ENCODE results near the gene BRIP1.
"Not testable (repeated sequence)": the region's sequence is repeated elsewhere in the genome, so short reads cannot be mapped to it uniquely, and the experiment has no call there.

Gene BRIP1

GRCh38 chr17:61862105-61862574 lies 1.2 kb downstream of the BRIP1 start:
- DNase-seq = no peak

GRCh38 chr17:61860397-61860796 lies 2.9 kb downstream of the BRIP1 start:
- DNase-seq = not testable (repeated sequence)

GRCh38 chr17:61856035-61856434 lies 7.3 kb downstream of the BRIP1 start:
- DNase-seq = no peak

DNA sequence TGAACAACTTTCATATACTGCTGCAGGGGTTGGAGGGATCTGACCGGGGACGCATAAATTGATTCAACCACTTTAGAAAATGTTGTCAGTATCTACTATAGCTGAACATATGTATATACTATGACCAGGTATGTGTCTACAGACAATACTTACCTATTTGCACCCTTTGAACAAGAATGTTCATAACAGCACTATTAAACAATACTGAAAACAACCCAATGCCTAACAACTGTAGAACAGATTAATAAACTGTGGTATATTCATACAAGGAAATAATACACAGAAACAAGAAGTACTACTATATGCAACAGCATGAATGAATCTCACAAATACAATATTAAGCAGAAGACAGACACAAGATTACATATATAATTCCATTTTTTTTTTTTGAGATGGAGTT lies 10.5 kb downstream of the BRIP1 start:
- DNase-seq = no peak

GRCh38 chr17:61849674-61850073 lies 13.7 kb downstream of the BRIP1 start:
- DNase-seq = no peak

GRCh38 chr17:61848896-61849295 lies 14.4 kb downstream of the BRIP1 start:
- DNase-seq = no peak

- DNase-seq = no peak
Observed at GRCh38 chr17:61848247-61848646, 15.1 kb downstream of the BRIP1 start.

GRCh38 chr17:61847659-61848058 lies 15.7 kb downstream of the BRIP1 start:
- DNase-seq = no peak

DNA sequence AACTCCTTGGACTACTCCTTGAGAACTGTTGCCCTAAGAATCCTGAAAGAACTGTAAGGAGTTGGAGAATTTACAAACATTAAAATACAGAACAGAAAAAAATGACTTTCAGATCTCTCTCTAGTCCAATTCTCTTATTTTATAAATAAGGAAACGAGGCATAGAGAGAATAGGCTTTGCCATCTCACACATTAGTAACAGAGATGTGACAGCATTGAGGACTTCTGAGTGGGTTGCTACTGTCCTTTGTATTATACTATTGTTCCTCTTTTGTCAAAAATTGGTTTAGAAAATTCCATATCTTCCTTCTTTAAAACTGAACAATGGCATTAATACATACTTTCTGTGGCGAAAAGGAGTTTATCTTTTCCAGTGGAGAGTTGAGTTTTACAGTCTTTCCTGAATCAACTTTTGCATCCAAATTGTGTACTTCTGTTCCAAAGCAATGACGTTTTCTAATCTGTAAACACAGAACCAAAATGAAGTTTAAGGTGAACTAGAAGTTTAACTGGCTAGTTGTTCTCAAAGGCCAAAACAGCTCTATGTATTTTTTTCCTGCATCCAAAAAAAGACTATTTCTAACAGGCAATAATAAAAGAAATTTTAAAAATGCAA lies 16.5 kb downstream of the BRIP1 start:
- DNase-seq = no peak

DNA sequence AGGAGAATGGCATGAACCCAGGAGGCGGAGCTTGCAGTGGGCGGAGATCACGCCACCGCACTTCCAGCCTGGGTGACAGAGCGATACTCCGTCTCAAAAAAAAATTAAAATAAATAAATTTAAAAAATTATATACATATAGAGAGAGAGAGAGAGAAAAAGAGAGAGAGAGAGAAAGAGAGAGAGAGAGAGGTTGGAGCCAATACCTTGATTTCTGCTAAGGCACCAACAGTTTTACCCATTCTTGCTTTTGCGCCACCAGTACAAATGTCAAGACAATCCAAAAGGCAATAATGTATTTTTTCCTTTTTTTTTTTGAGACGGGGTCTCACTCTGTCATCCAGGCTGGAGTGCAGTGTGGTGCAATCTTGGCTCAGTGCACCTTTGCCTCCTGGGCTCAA lies 17.2 kb downstream of the BRIP1 start:
- no peak for DNase-seq

DNA sequence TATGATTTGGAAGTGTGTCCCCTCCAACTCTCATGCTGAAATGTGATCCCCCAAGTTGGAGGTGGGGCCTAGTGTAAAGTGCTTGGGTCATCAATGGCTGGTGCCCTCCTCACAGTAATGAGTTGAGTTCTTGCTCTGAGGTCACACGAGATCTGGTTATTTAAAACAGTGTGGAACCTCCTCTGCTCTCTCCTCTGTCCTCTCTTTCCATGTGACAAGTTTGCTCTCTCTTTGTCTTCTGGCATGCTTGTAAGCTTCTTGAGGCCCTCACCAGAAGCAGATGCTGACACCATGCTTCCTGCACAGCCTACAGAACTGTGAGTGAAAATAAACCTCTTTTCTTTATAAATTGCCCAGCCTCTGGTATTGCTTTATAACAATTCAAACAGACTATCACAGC lies 19.9 kb downstream of the BRIP1 start:
- no peak for DNase-seq

DNA sequence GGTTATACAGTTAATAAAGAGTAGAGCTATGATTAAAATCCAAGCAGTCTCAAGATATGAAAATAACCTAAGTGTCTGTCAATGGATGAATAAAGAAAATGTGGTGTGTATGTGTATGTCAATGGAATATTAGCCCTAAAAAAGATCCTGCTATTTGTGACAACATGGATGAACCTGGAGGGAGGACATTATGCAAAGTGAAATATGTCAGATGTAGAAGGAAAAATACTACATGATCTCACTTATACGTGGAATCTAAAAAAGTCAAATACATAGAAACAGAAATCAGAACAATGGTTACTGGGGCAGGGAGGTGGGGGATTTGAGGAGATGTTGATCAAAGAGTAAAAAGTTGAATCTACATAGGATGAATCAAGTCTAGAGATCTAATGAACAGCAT lies 20.4 kb downstream of the BRIP1 start:
- no peak for DNase-seq

GRCh38 chr17:61839300-61839786 lies 24.0 kb downstream of the BRIP1 start:
- DNase-seq = no peak

- no peak for DNase-seq
Observed at GRCh38 chr17:61837175-61838051, 25.9 kb downstream of the BRIP1 start.

DNA sequence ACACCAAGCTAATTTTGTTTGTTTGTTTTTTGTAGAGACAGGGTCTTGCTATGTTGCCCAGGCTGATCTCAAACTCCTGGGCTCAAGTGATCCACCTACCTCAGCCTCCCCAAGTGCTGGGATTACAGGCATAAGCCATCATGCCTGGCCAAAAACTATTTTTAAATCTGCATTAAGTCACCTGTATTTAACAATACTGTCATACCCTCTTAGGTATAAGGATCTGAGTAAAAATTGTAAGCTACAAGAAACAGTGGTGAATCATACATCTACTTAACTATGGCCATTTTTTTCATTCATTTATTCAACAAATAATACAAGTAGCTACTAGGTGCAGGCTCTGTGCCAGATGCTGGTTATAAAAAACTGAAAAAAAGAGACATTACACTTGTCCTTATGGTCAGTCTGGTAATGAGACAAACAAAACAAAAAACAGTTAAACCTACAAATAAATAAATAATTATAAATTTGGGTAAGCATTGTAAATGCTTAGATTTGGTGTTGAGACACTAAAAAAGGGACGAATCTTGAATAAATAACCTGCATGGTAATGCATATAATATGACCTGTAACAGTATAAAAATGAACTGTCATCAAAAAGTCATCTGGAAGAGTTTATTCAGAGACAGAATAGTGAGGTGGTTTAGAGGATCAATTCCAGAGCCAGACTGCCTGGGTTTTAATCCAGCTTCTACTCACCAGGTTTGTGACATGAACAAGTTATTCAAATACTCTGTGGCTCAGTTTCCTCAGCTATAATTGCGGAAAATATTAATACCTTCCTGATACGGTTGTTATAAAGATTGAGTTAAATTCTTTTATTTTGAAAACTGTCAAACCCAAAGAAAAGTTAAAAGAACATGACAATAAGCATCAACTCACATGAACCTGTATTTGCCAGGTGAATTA lies 26.8 kb downstream of the BRIP1 start:
- no peak for DNase-seq

DNA sequence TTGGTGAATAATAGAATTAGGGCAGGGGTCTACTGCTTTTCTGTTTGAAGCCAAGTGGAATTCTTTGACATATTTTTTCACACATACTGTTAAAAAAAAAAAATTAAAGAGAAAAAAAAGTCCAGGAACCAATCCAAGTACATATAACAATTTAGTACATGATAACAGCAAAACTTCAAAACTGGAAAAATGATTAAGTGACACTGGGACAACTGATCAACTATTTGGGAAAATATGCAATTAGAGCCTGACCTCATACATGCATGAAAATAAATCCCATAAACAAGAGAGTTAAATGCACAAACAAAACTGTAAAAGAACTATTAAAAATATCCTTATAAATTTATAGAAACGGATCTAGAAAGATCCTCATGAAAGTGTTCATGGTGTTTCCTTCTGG lies 27.7 kb downstream of the BRIP1 start:
- no peak for DNase-seq

DNA sequence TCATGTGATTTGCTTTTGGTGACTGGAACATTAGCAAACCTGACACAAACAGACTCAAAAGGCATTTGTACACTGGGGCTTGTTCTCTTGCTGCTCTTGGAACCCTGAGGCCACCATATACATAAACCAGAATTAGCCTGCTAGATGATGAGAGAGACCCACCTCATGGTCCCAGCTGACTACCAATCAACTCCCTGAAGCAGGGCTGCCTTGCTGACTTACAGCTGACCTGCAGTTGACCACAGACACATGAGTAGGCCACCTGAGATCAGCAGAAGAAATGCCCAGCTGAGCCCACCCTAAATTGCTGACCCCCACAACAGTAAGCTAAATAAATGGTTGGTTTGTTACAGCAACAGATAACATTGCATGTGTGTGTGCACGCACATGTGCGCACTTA lies 28.7 kb downstream of the BRIP1 start:
- DNase-seq = no peak

DNA sequence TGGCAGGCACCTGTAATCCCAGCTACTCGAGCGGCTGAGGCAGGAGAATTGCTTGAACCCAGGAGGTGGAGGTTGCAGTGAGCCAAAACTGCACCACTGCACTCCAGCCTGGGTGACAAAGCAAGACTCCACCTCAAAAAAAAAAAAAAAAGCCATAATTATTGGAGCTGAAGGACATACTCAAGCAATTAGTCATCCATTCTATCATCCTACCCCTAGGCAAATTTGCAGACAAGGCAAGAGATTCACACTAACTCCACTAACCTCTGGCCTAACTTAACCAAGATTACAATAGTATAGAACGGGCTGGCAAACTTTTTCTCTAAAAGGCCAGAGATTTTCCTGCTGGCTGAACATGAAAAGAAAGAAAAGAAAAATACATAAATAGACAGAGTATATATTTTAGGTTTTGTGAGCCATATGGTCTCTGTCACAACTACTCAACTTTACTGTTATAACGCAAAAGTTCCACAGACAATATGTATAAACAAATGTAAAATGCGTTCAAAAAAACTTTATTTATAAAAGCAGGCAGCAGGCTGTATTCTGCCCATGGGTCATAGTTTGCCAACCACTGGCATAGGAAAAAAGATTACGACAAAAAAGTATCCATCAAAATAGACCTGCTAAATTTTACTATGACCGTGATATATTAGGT lies 29.7 kb downstream of the BRIP1 start:
- DNase-seq = no peak

GRCh38 chr17:61832463-61832862 lies 30.9 kb downstream of the BRIP1 start:
- no peak for DNase-seq

- DNase-seq = no peak
Observed at GRCh38 chr17:61831099-61831498, 32.2 kb downstream of the BRIP1 start.

- DNase-seq = no peak
Observed at GRCh38 chr17:61828694-61829093, 34.6 kb downstream of the BRIP1 start.

DNA sequence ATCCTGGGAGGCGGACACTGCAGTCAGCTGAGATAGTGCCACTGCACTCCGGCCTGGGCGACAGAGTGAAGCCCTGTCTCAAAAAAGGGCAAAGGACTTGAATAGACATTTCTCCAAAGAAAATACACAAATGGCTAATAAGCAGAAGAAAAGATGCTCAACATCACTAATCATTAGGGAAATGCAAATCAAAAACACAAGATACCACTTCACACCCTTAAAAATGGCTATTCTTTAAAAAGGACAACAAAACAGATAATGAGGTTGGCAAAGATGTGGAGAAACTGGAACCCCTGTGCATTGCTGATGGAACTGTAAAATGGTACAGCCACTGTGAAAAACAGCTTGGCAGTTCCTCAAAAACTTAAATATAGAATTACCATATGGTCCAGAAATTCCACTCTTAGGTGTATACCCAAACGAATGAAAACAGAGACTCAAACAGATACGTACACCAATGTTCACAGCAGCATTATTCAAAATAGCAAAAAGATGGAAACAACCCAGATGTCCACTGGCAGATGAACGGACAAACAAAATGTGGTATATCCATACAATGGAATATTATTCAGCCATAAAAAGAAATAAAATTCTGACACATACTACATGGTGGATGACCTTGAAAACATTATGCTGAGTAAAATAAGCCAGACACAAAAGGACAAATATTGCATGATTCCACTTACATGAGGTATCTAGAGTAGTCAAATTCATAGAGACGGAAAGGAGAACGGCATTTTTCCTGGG lies 35.5 kb downstream of the BRIP1 start:
- DNase-seq = no peak

Measured in activated effector memory CD4-positive, alpha-beta T cell treated with Interleukin-2 at 50 U/mL for 16 hours (primary cell).